Esophagus squamous epithelium (tissue), 4 donors: ENCODE measurements around the gene AOX1.

Source experiments
- CTCF ChIP-seq, 6 experiments: fragments of 450-650 bp in 4 of 6; fragments of 200-600 bp in 2 of 6; sonication (generic) in 2 of 6; IDR thresholded peaks; one replicate each; pipeline ENCODE4 v1.5.1; 2016 to 2019; ENCODE audit warnings: antibody characterized with exemption in 6 of 6, mild to moderate bottlenecking in 4 of 6, moderate library complexity in 4 of 6
- POLR2A ChIP-seq, 4 donors: fragments of 450-650 bp; IDR thresholded peaks; one replicate each; pipeline ENCODE4 v1.6.1; 2017; ENCODE audit warnings: antibody characterized with exemption in 4 of 4, mild to moderate bottlenecking in 4 of 4, moderate library complexity in 3 of 4

GRCh38 chr2:200699310-200699709, 113.5 kb downstream of the AOX1 start:
- TF ChIP-seq CTCF (IDR thresholded peaks at IDR 0.05), result no peak
- no peak for TF ChIP-seq POLR2A (IDR thresholded peaks at IDR 0.05)
